Activated gamma-delta T cell treated with Interleukin-2 at 50 U/mL for 16 hours (primary cell): ENCODE data around the gene CHGA.

Experiments used
- DNase-seq: peaks from one replicate; pipeline ENCODE4 v3.0.0-alpha.2; 2020

Gene CHGA

GRCh38 chr14:92931681-92932447 is 8.9 kb downstream of the CHGA start:
- no peak for DNase-seq

DNA sequence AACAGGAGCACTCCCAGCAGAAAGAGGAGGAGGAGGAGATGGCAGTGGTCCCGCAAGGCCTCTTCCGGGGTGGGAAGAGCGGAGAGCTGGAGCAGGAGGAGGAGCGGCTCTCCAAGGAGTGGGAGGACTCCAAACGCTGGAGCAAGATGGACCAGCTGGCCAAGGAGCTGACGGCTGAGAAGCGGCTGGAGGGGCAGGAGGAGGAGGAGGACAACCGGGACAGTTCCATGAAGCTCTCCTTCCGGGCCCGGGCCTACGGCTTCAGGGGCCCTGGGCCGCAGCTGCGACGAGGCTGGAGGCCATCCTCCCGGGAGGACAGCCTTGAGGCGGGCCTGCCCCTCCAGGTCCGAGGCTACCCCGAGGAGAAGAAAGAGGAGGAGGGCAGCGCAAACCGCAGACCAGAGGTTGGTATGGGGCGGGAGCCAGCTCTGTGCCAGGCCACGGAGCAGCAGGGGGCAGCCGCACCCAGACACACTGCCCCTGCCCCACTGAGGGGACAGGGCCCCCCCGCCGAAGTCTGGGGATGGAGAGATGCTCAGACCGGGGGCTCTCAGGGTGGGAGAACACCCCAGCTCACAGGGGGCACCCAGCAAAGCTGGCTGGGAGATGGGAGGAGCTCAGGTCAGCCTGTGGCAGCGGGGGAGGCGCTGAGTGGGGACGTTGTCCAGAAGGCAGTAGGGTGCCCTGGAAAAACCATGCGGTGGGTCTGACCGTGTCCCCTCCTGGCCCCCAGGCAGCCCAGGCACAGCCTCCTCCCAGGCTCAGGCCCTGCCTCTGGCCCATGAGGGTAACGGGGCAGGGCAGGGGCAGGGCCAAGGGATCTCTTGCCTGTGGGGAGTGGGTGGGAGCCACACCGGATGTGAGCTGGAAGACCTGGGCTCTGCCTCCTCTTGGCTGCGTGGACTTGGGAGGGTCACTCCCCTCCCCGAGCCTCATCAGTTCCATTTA is 9.8 kb downstream of the CHGA start:
- DNase-seq = no peak

GRCh38 chr14:92933481-92933880 is 10.5 kb downstream of the CHGA start:
- DNase-seq = no peak

- no peak for DNase-seq
These were observed 11.5 kb downstream of the CHGA start for GRCh38 chr14:92934196-92935085.

DNA sequence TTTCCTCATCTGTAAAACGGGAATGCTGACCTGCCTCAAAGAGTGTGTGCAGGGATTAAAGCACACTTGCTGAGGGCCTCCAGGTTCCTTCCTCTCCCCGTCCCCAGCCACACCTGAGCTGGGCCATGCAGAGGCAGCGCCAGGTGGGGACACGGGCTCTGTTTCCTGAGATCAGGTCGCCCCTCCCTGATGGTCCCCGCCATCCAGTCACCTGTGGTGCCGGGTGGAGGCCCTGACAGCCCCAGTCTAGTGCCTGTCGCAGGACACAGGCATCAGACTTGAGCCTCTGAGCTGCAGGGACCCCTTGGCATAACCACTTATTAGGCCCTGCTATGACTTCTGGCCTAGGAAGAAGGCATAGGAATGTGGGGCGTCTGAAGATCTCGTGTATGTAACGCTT is 12.5 kb downstream of the CHGA start:
- no peak for DNase-seq

DNA sequence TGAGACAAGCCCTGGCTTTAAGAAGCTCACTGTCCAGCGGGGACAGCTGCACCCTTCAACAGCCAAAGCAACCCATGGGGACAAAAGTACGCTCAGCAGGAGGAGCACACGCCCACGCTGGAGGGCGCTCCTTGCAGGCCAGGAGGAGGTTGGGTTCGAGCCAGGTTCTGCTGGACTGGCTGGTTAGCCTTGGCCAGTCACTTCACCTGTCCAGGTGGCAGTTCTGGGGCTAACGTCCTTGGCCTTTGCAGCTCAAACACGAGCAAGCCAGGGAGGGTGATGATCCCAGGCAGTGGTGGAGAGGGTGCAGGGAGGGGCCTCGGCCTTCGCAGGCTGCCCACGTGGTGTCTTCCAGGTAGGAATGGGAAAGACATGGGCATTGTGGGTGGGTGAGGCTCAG is 13.1 kb downstream of the CHGA start:
- DNase-seq = no peak

- no peak for DNase-seq
These were observed 14.3 kb downstream of the CHGA start for GRCh38 chr14:92937051-92937937.

- no peak for DNase-seq
These were observed 15.4 kb downstream of the CHGA start for GRCh38 chr14:92938235-92938875.

DNA sequence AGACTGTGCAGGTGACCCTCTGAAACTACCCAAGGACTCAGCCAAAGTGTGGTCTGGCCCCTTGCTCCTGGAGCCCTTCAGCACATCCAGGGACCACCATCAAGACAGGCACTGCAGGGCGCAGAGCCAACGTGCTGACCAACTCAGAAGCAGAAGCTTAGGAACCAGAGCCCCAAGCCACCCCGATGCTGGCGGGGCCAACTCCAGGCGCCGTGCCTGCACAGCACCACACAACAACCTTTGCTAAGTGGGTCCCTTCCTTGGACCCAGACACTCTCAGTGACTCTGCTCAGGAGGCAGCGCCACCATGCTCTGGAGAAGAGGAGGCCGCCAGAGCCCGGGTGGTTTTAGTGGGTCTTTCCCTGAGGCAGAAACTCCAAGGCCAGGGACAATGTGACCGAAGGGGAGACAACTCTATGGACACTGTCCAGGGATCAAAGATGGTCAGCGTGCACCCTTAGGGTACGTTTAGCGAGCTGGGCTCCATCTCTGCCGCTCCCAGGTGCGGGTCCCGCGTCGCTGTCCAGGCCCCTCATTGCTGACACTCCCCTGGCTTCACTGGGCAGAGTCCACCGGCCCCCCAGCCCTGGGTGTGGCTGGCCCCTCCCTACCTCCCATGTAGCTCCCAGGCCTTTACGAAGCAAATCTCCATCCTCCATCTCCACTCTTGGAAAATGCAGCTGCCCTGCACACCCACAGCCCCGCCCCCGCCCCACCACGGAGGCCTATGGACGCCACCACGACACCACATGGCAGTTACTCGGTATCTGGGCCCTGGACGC is 16.1 kb downstream of the CHGA start:
- DNase-seq = no peak

- no peak for DNase-seq
These were observed 16.7 kb downstream of the CHGA start for GRCh38 chr14:92939699-92940098.

- no peak for DNase-seq
These were observed 17.6 kb downstream of the CHGA start for GRCh38 chr14:92940543-92940942.

- no peak for DNase-seq
These were observed 18.6 kb downstream of the CHGA start for GRCh38 chr14:92941531-92941930.

GRCh38 chr14:92942136-92942535 is 19.2 kb downstream of the CHGA start:
- DNase-seq = no peak

DNA sequence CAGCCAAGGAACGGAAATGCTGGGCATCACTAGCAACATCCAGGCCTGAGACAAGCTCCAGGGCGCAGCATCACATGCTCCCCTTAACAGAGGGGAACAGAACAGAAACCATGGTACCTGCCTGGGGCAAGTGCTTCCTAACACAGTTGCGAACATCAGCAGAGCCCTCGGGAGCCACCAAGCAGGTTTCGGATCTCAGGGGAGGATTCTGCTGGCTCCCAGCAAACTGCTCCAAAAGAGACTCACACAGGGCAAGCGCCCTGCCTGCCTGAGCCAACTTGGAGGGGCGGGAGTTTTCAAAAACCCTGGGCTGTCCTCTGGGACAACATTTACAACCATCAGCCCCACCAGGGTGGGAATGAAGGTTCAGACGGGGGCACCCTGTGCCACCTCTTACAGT is 19.6 kb downstream of the CHGA start:
- DNase-seq = no peak

DNA sequence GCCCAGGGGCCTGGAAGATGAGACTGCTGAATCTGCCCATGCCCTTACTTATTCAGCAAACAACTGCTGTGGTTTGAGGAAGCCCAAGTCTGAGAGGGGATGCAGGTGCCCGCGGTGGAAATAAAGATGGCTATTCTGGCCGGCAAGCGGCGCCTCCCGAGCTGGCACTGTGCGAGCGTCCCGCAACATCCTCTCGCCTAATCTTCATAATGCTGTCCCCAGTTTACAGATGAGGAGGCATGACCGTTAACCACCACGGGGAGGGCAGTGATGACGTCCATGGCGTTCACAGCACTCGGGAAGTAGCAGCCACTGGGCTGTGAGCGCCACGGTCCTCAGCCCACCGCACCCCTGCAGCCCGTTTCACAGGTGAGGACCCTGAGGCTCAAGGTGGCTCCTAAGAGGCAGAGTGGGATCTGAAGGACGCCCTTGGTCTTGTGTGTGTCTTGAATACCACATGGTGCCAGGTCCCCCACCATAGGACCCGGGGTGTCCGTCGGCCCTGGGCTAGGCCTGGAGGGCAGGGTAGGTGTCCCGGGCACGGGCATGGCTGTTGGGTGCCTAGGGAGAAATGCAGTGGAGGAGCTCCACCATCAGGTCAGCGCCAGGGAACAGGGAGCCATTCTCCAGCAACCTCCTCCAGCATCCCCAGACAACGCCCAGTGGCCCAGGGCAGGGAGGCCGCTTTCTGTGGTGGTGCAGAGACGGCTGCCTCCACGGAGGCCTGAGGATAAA is 20.2 kb downstream of the CHGA start:
- no peak for DNase-seq

- DNase-seq = no peak
These were observed 21.1 kb downstream of the CHGA start for GRCh38 chr14:92943855-92944570.

- DNase-seq = no peak
These were observed 22.0 kb downstream of the CHGA start for GRCh38 chr14:92944976-92945375.

DNA sequence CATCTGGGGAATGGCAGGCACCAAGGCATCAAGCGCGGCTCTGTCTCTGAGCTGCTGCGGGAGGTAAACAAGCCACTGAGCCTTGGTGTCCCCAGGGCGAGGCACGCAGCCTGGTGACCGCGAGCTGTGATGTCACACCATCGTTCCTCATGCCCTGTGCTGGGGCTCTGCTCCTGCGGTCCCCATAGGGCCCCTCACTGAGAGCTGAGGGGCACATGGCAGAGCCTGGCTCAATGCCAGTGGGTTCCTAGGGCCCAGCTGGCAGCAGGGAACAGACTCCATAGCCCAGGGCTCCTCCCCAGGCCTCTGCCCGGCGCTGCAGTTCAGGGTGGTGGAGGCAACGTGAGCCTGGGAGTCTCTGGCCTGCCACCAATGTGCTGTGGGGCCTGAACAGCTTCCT is 22.6 kb downstream of the CHGA start:
- DNase-seq = no peak
